GM12801 (cell line): ENCODE measurements around the gene PCOLCE2.

Experiments
- TF ChIP-seq, protein P1 (sequence below): IDR thresholded peaks from one replicate; pipeline ENCODE4 v1.5.1; 2011; ENCODE audit warnings: control low read depth; ENCODE audit not compliant: insufficient read length; ENCODE audit errors: extremely low read depth

PCOLCE2 gene

DNA sequence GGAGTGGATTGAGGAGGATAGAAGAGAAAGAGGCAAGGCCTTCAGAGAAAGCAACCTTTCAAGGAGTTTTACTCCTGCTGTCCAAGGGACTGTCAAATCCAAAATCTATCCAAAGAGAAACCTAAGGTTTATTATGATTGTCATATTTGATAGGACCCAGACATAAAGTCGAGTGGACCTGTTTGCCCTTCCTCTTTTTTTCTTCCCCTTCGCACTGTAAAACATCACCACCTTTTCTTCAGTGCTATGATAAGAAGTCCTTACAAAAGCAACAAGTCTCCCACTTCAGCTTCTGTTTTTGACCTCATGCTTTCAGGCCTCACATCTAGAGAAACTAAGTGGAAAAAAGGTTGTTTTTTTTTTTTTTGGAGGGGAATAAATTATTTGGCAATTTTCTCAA is 92.1 kb downstream of the PCOLCE2 start:
- TF ChIP-seq, protein P1, sequence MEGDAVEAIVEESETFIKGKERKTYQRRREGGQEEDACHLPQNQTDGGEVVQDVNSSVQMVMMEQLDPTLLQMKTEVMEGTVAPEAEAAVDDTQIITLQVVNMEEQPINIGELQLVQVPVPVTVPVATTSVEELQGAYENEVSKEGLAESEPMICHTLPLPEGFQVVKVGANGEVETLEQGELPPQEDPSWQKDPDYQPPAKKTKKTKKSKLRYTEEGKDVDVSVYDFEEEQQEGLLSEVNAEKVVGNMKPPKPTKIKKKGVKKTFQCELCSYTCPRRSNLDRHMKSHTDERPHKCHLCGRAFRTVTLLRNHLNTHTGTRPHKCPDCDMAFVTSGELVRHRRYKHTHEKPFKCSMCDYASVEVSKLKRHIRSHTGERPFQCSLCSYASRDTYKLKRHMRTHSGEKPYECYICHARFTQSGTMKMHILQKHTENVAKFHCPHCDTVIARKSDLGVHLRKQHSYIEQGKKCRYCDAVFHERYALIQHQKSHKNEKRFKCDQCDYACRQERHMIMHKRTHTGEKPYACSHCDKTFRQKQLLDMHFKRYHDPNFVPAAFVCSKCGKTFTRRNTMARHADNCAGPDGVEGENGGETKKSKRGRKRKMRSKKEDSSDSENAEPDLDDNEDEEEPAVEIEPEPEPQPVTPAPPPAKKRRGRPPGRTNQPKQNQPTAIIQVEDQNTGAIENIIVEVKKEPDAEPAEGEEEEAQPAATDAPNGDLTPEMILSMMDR = no peak

DNA sequence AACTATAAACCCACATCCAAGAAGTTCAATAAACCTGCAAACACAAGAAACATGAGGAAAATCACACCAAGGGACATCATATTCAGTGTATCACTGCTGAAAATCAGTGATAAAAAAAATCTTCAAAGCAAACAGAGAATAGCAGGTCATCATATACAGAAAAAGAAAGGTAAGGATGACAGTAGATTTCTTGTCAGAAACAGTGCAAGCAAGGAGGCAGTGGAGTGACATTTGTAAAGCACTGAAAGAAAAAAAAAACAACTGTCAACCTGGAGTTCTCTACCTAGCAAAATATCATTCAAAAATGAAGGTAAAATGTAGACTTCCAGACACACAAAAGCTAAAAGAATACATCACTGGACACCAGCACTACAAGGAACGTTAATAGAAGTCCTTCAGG is 93.6 kb downstream of the PCOLCE2 start:
- TF ChIP-seq, protein P1 = no peak

DNA sequence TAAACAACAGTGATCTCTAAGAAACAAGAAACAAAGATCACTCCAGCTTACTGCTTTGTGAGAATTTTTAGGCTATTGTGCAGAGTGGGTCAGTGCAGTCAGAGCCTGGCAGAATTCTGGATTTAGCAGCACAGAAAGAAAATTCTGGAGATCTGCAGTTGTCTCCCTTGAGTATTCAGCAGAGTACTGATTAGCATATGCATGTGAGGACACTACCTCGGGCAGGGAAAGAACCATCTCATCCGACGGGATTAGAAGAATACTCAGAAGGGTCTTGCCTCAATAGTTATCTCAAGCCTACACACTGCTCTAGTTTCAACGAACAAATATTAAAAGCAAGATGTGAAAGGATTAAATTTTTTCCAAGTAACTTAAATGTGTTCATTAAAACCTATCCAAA is 94.4 kb downstream of the PCOLCE2 start:
- TF ChIP-seq, protein P1 = no peak

DNA sequence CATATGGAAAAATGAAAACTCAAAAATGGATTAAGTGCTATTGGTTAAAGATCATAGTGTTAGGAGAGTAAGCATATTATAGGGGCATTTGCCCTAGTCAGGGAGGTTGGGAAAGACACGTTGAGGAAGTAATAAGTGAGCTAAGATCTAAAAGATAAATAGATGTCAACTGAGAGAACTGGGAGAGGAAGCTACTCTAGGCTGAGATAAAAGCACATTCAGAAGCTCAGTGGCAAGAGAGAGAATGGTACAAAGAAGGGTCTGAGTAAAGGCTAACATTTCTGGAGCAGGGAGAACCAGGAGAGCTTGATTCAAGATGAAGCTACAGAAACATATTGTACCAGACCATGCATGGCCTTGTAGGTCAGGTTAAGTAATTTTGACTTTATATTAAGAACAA is 101.2 kb downstream of the PCOLCE2 start:
- TF ChIP-seq, protein P1 = no peak

DNA sequence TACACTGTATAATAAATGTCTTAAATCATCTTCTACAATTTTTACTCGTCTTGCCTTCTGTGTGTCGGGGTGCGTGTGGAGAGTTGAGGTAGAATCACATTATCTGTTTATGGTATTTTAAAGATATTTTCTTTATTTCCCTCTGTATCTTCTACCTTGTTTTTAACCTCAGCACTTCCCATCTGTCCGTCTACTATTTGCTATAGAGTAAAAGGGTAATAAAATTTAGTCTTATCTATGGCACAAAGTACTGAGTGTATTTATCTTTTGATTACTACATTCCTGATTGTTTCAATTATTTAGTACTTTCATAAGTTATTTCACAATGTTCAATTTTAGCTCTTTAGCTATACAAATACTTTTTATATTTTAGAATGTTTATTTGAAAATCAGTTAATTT is 102.9 kb downstream of the PCOLCE2 start:
- TF ChIP-seq, protein P1 = no peak

DNA sequence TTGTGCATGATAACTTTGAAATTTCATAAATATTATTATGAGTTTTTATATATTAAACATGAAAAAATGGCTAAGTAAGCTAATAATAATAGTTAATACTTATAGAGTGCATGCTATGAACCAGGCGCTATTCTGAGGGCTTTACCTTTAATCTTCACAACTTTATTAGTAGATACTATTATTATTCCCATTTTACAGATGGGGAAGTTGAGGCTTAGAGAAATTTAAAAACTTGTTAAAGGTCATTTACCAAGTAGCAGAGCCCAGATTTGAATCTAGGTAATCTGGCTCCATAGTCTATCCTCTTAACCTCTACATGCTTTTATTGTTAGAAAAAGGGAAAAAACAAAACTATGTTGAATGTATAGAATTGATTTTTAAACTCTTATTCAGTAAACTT is 104.7 kb downstream of the PCOLCE2 start:
- TF ChIP-seq, protein P1 = no peak

DNA sequence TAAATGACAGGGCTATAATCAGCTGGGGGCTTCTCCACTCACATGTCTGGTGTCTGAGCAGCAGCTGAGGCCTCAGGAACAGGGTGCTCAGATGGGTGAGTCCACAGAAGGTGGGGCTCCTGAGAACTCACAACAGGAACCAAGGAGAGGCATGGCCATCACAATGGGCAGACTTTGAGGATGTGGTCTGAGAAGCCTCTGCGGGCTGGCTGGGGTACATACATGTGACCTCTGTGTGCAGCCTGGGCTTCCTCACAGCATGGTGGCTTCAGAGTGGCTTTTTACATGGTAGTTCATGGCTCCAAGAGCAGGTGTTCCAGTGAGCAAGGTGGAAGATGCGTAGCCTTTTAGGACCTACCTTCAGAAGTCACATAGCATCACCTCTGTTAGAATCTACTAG is 106.3 kb downstream of the PCOLCE2 start:
- TF ChIP-seq, protein P1 = no peak

DNA sequence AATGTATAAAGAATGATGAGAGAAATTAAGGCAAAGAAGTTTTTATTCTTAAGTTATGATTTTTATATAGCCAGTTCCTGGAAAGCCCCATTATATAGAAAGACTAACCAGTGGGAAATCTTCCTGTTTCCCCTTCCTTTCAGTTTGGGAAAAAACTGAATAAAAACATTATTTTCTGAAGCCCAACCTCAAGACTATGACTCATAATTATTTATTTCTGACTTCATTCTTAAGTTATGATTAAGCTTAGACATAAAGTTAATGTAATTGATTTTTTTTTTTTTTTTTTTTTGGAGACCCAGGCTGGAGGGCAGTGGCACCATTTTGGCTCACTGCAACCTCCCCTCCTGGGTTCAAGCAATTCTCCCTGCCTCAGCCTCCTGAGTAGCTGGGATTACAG is 109.3 kb downstream of the PCOLCE2 start:
- TF ChIP-seq, protein P1 = no peak
